ENCODE results near the gene GPC6.

The GPC6 gene

GRCh38 chr13:93670866-93671265, 444.3 kb downstream of the GPC6 start:
- no peak for DNase-seq (ENCODE audit: low read depth in 1 of 2, low spot score in 1 of 2)

GRCh38 chr13:93672996-93673395, 446.4 kb downstream of the GPC6 start:
- DNase-seq (ENCODE audit: low read depth in 1 of 2, low spot score in 1 of 2), result no peak

GRCh38 chr13:93673885-93674284, 447.3 kb downstream of the GPC6 start:
- DNase-seq (ENCODE audit: low read depth in 1 of 2, low spot score in 1 of 2), result no peak

- DNase-seq (ENCODE audit: low read depth in 1 of 2, low spot score in 1 of 2), result no peak
These were observed 447.7 kb downstream of the GPC6 start for GRCh38 chr13:93674337-93674755.

GRCh38 chr13:93680329-93680728, 453.7 kb downstream of the GPC6 start:
- no peak for DNase-seq (ENCODE audit: low read depth in 1 of 2, low spot score in 1 of 2)

GRCh38 chr13:93685900-93686299, 459.3 kb downstream of the GPC6 start:
- DNase-seq (ENCODE audit: low read depth in 1 of 2, low spot score in 1 of 2), result no peak

GRCh38 chr13:93686399-93686798, 459.8 kb downstream of the GPC6 start:
- no peak for DNase-seq (ENCODE audit: low read depth in 1 of 2, low spot score in 1 of 2)

- DNase-seq (ENCODE audit: low read depth in 1 of 2, low spot score in 1 of 2), result no peak
These were observed 460.7 kb downstream of the GPC6 start for GRCh38 chr13:93687261-93687660.

- no peak for DNase-seq (ENCODE audit: low read depth in 1 of 2, low spot score in 1 of 2)
These were observed 462.7 kb downstream of the GPC6 start for GRCh38 chr13:93689333-93689732.

- no peak for DNase-seq (ENCODE audit: low read depth in 1 of 2, low spot score in 1 of 2)
These were observed 463.5 kb downstream of the GPC6 start for GRCh38 chr13:93690139-93690538.

GRCh38 chr13:93698016-93698613, 471.5 kb downstream of the GPC6 start:
- DNase-seq (ENCODE audit: low read depth in 1 of 2, low spot score in 1 of 2), result no peak

- DNase-seq (ENCODE audit: low read depth in 1 of 2, low spot score in 1 of 2), result no peak
These were observed 473.5 kb downstream of the GPC6 start for GRCh38 chr13:93700115-93700514.

GRCh38 chr13:93708308-93709075, 481.9 kb downstream of the GPC6 start:
- DNase-seq (ENCODE audit: low read depth in 1 of 2, low spot score in 1 of 2), result no peak

GRCh38 chr13:93709506-93710244, 483.1 kb downstream of the GPC6 start:
- no peak for DNase-seq (ENCODE audit: low read depth in 1 of 2, low spot score in 1 of 2)

- no peak for DNase-seq (ENCODE audit: low read depth in 1 of 2, low spot score in 1 of 2)
These were observed 487.6 kb downstream of the GPC6 start for GRCh38 chr13:93714171-93714570.

GRCh38 chr13:93715866-93716265, 489.3 kb downstream of the GPC6 start:
- DNase-seq (ENCODE audit: low read depth in 1 of 2, low spot score in 1 of 2), result no peak

GRCh38 chr13:93716623-93717022, 490.0 kb downstream of the GPC6 start:
- no peak for DNase-seq (ENCODE audit: low read depth in 1 of 2, low spot score in 1 of 2)

GRCh38 chr13:93721483-93721882, 494.9 kb downstream of the GPC6 start:
- DNase-seq (ENCODE audit: low read depth in 1 of 2, low spot score in 1 of 2), result no peak

- DNase-seq (ENCODE audit: low read depth in 1 of 2, low spot score in 1 of 2), result no peak
These were observed 496.7 kb downstream of the GPC6 start for GRCh38 chr13:93723316-93723715.

GRCh38 chr13:93724187-93724586, 497.6 kb downstream of the GPC6 start:
- no peak for DNase-seq (ENCODE audit: low read depth in 1 of 2, low spot score in 1 of 2)

GRCh38 chr13:93726173-93726957, 499.8 kb downstream of the GPC6 start:
- no peak for DNase-seq (ENCODE audit: low read depth in 1 of 2, low spot score in 1 of 2)
